ENCODE measurements around the gene ANKRD36.
"Not testable (repeated sequence)": the region's sequence is repeated elsewhere in the genome, so short reads cannot be mapped to it uniquely, and the experiment has no call there.

DNA sequence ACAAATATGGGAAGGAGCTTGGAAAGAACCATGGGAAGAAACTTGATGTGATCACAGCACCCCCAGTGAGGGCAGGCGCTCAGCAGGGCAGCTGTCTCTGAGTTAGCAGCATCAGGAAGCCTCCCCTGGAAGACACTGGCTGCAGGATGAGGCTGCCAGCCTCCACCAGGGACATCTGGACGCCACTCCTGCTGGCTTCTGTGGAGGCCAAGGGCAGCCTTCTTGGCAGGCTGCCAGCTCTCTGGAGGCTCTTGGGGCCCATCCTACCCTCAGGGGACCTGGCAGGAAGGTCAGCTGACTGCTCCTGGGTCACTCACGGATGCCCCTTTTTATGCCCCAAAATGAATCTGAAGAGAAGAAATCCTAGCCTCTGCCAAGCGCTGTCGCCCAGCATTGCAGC lies 44.2 kb upstream of the ANKRD36 start:
- TF ChIP-seq RFX5 (IDR thresholded peaks at IDR 0.05; ENCODE audit: low read depth, low read length); CTCF (CRISPR knock-in tag; IDR thresholded peaks at IDR 0.05); ZNF30 (CRISPR knock-in tag; IDR thresholded peaks at IDR 0.05); SP1 (IDR thresholded peaks at IDR 0.05); SP1 (CRISPR knock-in tag; IDR thresholded peaks at IDR 0.05); SIN3B (IDR thresholded peaks at IDR 0.05; ENCODE audit: low read length): not testable (repeated sequence)

Measured in HepG2 (cell line).